SU-DHL-6 (cell line): ENCODE results near the gene IL10RA.

Source experiments
- H2AFZ ChIP-seq: fragments of 200-600 bp; sonication (generic); 2 replicates; pipeline ENCODE4 v1.6.1; 2014; ENCODE audit warnings: low read depth, mild to moderate bottlenecking, moderate library complexity, mixed read lengths, antibody characterized with exemption, low read length; ENCODE audit not compliant: severe bottlenecking
- H3F3A ChIP-seq: fragments of 200-600 bp; shearing (Covaris generic); 2 replicates; pipeline ENCODE4 v1.6.0; 2016; ENCODE audit warnings: antibody characterized with exemption, mild to moderate bottlenecking; ENCODE audit not compliant: insufficient read depth
- H3K27ac ChIP-seq: fragments of 200-600 bp; sonication (generic); 2 replicates; pipeline ENCODE4 v1.5.1; 2016; ENCODE audit warnings: low read depth, mild to moderate bottlenecking, low read length, moderate library complexity, mixed read lengths
- H3K27me3 ChIP-seq: fragments of 200-600 bp; sonication (generic), shearing (Covaris generic); 2 replicates; pipeline ENCODE4 v1.6.0; 2014; ENCODE audit warnings: mild to moderate bottlenecking, low read length
- H3K36me3 ChIP-seq: fragments of 200-600 bp; sonication (generic); 2 replicates; pipeline ENCODE4 v1.6.1; 2014; ENCODE audit warnings: mild to moderate bottlenecking, low read length, mixed read lengths
- H3K4me2 ChIP-seq: fragments of 300-600, 200-600 bp; shearing (Covaris generic), sonication (generic); 2 replicates; pipeline ENCODE4 v1.6.0; 2014; ENCODE audit warnings: low read length, low read depth, mild to moderate bottlenecking; ENCODE audit not compliant: poor library complexity, severe bottlenecking
- H3K4me3 ChIP-seq: fragments of 200-600 bp; sonication (generic); 2 replicates; pipeline ENCODE4 v1.5.1; 2014; ENCODE audit warnings: antibody characterized with exemption, low read length, mild to moderate bottlenecking, mixed read lengths; ENCODE audit not compliant: insufficient read depth, poor library complexity, severe bottlenecking
- H3K79me2 ChIP-seq: fragments of 200-600 bp; sonication (generic); 2 replicates; pipeline ENCODE4 v1.6.1; 2014; ENCODE audit warnings: mild to moderate bottlenecking, low read length, moderate library complexity; ENCODE audit not compliant: insufficient read depth
- H3K9ac ChIP-seq: fragments of 200-600 bp; sonication (generic); 2 replicates; pipeline ENCODE4 v1.7.0; 2014; ENCODE audit warnings: mild to moderate bottlenecking, low read length
- H3K9me2 ChIP-seq: fragments of 200-600 bp; sonication (generic); replicated peaks from 2 replicates; pipeline ENCODE4 v1.6.1; 2014; ENCODE audit warnings: low read length; ENCODE audit not compliant: insufficient read depth
- H3K9me3 ChIP-seq: fragments of 200-600 bp; sonication (generic); 2 replicates; pipeline ENCODE4 v1.6.1; 2014; ENCODE audit warnings: low read length, mixed read lengths; ENCODE audit not compliant: insufficient read depth
- H4K20me1 ChIP-seq: fragments of 200-600 bp; sonication (generic); 2 replicates; pipeline ENCODE4 v1.6.1; 2014; ENCODE audit warnings: low read depth, mild to moderate bottlenecking, antibody characterized with exemption, low read length, moderate library complexity, mixed read lengths
- EZH2phosphoT487 ChIP-seq: fragments of 200-600 bp; sonication (generic), shearing (Covaris generic); conservative IDR thresholded peaks from 2 replicates; pipeline ENCODE4 v1.6.1; 2018; ENCODE audit warnings: mild to moderate bottlenecking, antibody characterized with exemption, low read length, moderate library complexity, mixed read lengths
- TF ChIP-seq, protein P1 (sequence below): fragments of 200-600 bp; sonication (generic); IDR thresholded peaks from one replicate; pipeline ENCODE4 v1.5.1; 2017; ENCODE audit warnings: antibody characterized with exemption, mild to moderate bottlenecking, low read length, moderate library complexity; ENCODE audit not compliant: insufficient read depth, poor library complexity, severe bottlenecking

Gene IL10RA

GRCh38 chr11:117983163-117983475 is 3.1 kb upstream of the IL10RA start:
- H3K4me2 ChIP-seq = no peak overlapping the region
- H3F3A ChIP-seq = peaks cover 3% of the 10 kb centered on the region; the same call in 1 of the 2 replicates
- H3K9me2 ChIP-seq = no peaks in the 10 kb centered on the region
- H3K36me3 ChIP-seq = no peaks in the 10 kb centered on the region
- H3K79me2 ChIP-seq = peaks cover 18% of the 10 kb centered on the region
- no peaks in the 10 kb centered on the region for H3K9me3 ChIP-seq
- H3K9ac ChIP-seq = no peak overlapping the region
- no peak overlapping the region for H2AFZ ChIP-seq
- no peak for TF ChIP-seq EZH2phosphoT487
- TF ChIP-seq, protein P1, sequence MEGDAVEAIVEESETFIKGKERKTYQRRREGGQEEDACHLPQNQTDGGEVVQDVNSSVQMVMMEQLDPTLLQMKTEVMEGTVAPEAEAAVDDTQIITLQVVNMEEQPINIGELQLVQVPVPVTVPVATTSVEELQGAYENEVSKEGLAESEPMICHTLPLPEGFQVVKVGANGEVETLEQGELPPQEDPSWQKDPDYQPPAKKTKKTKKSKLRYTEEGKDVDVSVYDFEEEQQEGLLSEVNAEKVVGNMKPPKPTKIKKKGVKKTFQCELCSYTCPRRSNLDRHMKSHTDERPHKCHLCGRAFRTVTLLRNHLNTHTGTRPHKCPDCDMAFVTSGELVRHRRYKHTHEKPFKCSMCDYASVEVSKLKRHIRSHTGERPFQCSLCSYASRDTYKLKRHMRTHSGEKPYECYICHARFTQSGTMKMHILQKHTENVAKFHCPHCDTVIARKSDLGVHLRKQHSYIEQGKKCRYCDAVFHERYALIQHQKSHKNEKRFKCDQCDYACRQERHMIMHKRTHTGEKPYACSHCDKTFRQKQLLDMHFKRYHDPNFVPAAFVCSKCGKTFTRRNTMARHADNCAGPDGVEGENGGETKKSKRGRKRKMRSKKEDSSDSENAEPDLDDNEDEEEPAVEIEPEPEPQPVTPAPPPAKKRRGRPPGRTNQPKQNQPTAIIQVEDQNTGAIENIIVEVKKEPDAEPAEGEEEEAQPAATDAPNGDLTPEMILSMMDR = no peak
- no peak overlapping the region for H3K27ac ChIP-seq
- no peak overlapping the region for H3K4me3 ChIP-seq
- H4K20me1 ChIP-seq = no peaks in the 10 kb centered on the region
- no peaks in the 10 kb centered on the region for H3K27me3 ChIP-seq

GRCh38 chr11:117984476-117984875 is 1.7 kb upstream of the IL10RA start:
- Histone ChIP-seq H3K4me3 (no peak overlapping the region), H3K27ac (no peak overlapping the region), H3K4me2 (no peak overlapping the region), H3K9me2 (no peaks in the 10 kb centered on the region), H3K79me2 (peaks cover 31% of the 10 kb centered on the region), H3K9me3 (no peaks in the 10 kb centered on the region), H3F3A (peaks cover 3% of the 10 kb centered on the region; the same call in 1 of the 2 replicates), H3K36me3 (0 out of 2 replicates have a peak, but pooled peaks cover 2% of the 10 kb centered on the region), H4K20me1 (no peaks in the 10 kb centered on the region), H2AFZ (no peak overlapping the region), H3K9ac (no peak overlapping the region), H3K27me3 (no peaks in the 10 kb centered on the region)
- TF ChIP-seq EZH2phosphoT487 = no peak
- TF ChIP-seq, protein P1 = no peak

DNA sequence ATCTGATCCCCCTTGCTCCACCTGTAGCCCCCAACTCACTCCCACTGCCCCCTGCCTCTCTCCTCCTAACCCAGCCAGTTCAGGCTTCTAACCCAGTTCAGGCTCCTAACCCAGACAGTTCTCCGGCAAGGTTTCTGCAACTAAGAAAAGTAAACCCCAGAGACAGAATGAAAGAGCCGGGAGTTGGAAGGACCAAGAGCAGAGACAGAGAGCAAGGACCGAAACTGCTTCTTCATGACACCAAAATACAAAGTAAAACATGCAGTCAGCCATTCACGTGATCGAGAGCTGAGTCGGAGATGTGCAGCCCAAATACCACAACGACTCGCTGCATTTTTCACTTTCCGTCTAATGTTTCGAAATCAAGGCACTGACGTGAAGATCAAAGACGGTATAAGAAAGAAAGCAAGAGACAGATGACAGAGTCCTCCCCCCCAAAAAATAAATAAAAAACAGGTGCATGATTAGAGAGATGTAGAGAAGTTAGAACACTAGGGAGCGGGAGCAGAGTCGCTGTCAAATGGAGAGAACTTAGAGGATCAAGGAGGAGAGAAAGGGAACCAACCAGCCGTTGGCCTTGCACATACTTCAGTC is 884 bp downstream of the IL10RA start:
- H3K9ac ChIP-seq = peak overlapping the region; percentile 87
- H3K36me3 ChIP-seq = peaks cover 18% of the 10 kb centered on the region
- H3K27me3 ChIP-seq = no peaks in the 10 kb centered on the region
- peaks cover 47% of the 10 kb centered on the region for H3K79me2 ChIP-seq
- H4K20me1 ChIP-seq = no peaks in the 10 kb centered on the region
- H3K9me3 ChIP-seq = no peaks in the 10 kb centered on the region
- H3K9me2 ChIP-seq = no peaks in the 10 kb centered on the region
- no peak overlapping the region for H2AFZ ChIP-seq
- peak overlapping the region; percentile 87 for H3K4me3 ChIP-seq
- H3K4me2 ChIP-seq = peak overlapping the region; percentile 98
- H3K27ac ChIP-seq = peak overlapping the region; percentile 75
- peaks cover 4% of the 10 kb centered on the region; the same call in 1 of the 2 replicates for H3F3A ChIP-seq
- TF ChIP-seq, protein P1 = no peak
- TF ChIP-seq EZH2phosphoT487 = no peak
